ENCODE data around the gene KRTCAP3.

Gene KRTCAP3

DNA sequence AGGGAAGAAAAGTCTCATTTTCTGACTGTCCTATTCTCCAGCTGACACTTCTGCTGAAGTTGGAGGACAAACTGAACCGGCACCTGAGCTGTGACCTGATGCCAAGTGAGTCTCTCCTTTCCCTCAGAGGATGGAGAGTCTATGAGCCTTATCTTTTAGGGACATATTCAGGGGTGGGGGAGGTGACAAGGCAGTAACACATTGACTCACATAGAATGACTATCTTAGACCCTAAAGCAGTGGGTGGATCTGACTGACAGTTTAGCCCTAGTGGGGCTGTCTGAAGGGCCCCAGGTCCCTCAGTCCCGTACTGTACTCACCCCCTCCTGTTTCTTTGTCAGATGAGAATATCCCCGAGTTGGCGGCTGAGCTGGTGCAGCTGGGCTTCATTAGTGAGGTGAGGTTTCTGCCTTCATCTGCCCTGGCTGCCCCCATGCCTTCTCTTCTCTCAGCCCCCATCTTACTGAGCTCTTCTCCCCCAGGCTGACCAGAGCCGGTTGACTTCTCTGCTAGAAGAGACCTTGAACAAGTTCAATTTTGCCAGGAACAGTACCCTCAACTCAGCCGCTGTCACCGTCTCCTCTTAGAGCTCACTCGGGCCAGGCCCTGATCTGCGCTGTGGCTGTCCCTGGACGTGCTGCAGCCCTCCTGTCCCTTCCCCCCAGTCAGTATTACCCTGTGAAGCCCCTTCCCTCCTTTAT lies 805 bp upstream of the KRTCAP3 start:
- no peak for DNase-seq

DNA sequence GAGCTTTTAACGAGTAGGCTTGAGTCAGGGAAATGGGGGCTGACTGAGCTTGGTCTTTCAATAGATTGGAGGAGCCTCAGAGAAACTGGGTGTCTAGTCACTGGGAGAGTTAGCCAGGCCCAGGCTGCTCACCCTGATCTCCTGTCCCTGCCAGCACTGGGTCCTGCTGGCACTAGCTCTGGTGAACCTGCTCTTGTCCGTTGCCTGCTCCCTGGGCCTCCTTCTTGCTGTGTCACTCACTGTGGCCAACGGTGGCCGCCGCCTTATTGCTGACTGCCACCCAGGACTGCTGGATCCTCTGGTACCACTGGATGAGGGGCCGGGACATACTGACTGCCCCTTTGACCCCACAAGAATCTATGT lies 720 bp downstream of the KRTCAP3 start:
- no peak for DNase-seq

GRCh38 chr2:27445155-27445554 lies 3.0 kb downstream of the KRTCAP3 start:
- DNase-seq = no peak

DNA sequence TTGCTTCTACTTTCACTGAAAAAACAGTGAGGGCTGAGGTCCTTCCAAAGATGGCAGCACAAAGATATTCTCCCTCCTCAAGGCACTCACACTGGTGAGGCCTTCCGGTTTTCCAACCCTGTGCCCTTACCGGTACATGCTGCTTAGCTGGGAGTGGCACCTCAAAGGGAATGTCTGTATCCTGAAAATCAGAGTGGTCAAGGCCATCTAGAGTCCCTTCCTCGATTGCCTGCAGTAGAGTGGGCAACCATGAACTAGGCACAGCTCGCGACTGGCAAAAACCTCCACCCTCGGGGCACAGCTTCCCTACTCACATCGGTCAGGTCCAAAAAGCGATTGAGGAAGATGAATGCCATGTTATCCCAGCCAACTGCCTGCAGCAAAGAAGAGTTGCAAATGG lies 3.4 kb downstream of the KRTCAP3 start:
- DNase-seq = no peak

- DNase-seq = no peak
Measured at GRCh38 chr2:27446057-27446456, 3.9 kb downstream of the KRTCAP3 start.

- DNase-seq = no peak
Measured at GRCh38 chr2:27448381-27448780, 6.2 kb downstream of the KRTCAP3 start.

DNA sequence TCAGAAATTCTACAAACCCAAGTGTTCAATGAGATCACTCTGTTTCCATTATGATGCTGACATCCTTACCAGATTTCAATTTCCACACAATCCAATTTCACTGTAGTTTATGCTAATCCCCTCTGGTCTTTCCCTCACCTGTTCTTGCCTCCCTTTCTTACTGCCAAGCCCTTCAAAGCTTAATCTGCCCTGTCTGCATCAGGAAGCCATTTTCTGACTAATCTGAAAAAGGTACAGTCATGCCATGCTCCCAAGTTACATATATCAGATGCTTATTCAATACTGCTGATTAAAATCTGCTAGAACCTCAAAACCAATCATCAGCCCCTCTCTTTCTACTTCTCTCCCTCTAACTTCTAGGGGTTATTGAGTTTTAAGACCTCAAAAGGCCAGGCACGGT lies 8.9 kb downstream of the KRTCAP3 start:
- no peak for DNase-seq

DNA sequence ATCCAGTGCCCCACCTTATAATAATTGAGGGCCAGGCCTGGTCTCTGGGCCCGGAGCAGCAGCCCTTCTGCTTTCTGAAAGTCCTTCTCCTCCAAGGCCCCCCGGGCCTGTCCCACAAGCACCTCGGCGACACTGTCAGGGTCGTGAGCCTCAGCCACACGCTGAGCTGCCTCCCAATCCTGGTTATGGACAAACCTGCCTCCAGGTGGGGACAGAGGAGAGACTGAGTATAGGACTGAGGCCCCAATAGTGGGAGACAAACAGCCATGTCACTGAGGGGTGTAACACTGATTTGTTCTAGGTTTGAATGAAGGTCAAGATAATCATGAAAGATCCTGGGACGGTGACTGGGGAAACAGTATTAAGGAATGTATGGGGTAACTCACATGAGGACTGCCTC lies 11.8 kb downstream of the KRTCAP3 start:
- no peak for DNase-seq

DNA sequence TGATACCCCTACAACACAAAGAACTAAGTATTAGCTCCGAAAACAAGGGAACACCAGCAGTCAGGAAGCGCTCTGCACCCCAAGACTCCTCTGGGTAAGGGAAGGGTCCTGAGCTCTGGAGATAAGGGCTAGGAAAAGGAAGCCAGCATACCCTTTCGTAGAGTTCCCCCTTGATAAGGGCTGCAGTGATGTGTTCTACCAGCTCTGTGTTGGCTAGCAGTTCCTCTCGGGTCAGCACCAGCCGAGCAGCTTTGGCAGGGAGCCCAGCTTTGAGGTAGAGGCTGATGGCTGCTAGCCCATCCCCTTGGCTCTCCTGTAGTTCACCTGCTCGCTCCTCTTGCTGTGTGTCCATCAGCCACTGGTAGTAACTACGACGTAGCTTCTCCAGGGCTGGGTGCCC lies 18.9 kb downstream of the KRTCAP3 start:
- DNase-seq = no peak

- DNase-seq = no peak
Measured at GRCh38 chr2:27464443-27464842, 22.3 kb downstream of the KRTCAP3 start.

DNA sequence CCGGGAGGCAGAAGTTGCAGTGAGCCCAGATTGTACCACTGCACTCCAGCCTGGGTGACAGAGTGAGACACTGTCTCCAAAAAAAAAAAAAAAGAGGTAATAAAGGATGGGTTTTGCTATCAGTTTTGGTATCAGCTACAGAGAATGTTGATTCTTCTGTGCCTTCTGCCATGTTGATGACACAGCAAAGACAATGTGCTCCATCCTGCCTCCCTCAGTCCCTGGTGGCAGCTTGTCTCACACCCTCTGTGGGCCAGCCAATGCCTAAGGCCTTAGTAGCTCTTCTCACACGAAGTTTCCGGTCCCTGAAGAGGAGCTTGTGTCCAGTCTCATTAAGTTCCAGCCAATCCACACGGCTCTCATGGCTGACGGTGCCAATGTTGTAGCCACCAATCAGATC lies 29.8 kb downstream of the KRTCAP3 start:
- DNase-seq = no peak

DNA sequence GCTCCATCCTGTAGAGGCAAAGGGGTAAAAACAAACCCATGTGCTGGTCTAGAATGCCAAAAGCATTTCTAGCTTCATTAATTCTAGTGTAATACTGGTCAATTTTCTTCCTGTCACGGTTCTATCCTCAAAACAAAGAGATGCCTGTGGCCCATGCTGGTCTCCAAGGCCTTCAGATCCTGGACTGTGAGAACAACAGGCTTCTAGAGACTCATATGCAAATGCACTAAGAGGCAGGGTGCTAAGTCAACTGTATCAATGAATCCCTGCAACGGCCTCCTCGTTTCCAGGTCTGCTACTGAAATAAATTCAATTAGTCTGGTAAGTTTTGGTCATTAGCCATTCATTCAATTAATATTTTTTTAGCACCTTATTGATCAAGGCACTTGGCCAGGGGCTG lies 43.3 kb downstream of the KRTCAP3 start:
- no peak for DNase-seq

GRCh38 chr2:27489118-27489497 lies 46.9 kb downstream of the KRTCAP3 start:
- DNase-seq = no peak

- DNase-seq = peak; percentile 98
Measured at GRCh38 chr2:27489498-27490397, 47.6 kb downstream of the KRTCAP3 start, which contains the start of gene IFT172. Gene IFT172 (minus strand): TSS chr2:27489743. CDS start chr2:27489653, 90 bp downstream.

DNA sequence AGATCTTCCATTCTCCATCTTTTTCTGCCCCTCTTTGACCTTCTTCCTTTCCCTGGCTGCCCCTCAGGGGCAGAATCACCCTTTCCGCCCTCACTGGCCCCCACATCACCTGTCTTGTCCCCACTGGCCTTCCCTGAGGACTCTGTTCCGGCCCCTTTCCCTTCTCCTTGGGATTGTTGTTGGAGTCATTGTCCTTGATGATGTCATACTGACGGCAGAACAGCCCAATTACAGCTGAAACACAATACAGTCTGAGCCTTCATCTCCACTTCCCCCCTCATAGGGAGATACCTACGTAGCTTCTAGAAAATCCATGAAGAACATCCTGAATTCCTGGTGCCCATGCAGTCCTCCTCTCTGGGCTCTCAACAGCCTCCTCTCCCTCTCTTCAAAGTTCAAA lies 50.4 kb downstream of the KRTCAP3 start:
- DNase-seq = no peak

- DNase-seq = no peak
Measured at GRCh38 chr2:27493948-27494283, 51.7 kb downstream of the KRTCAP3 start.
